Panc1 (cell line): ENCODE results near the gene XYLT1. TPM values are rescaled to one million over a fixed set of nuclear protein-coding genes. Genes with fewer than 3 reads are reported as not detected.

Experiments used
- ATAC-seq: fragments of 200-7000 bp; cut with Tn5 transposase; 2 replicates; pipeline ENCODE4 v1.9.1; 2020; ENCODE audit warnings: mild to moderate bottlenecking, moderate library complexity
- BruUV-seq: library from RNA; stranded (reverse); fragments of 400-500 nt; replicated peaks from 2 replicates; lab custom pipeline; 2021; lab: Mats Ljungman, UMichigan
- CTCF ChIA-PET: fragments of 300-600 bp; sonication (Branson Sonifier 250); formaldehyde crosslinking; loops from one replicate; lab custom pipeline; 2022; ENCODE audit warnings: antibody characterized with exemption; lab: Charles Lee
- POLR2A ChIA-PET: fragments of 300-600 bp; sonication (Branson Sonifier 250); formaldehyde crosslinking; loops from one replicate; lab custom pipeline; 2022; ENCODE audit warnings: antibody characterized with exemption; lab: Charles Lee
- DNase-seq: peaks from one replicate; pipeline ENCODE4 v3.0.0-alpha.2; 2010; ENCODE audit warnings: low read depth, low spot score
- H3K27ac ChIP-seq: 2 replicates; pipeline ENCODE4 v1.5.1; 2011; ENCODE audit warnings: mild to moderate bottlenecking, low read length, inconsistent platforms
- H3K27me3 ChIP-seq: fragments of 200-500 bp; sonication (Bioruptor generic); 2 replicates; pipeline ENCODE4 v1.6.0; 2014; ENCODE audit warnings: low read length, inconsistent platforms; ENCODE audit not compliant: control insufficient read depth, insufficient read depth
- H3K36me3 ChIP-seq: fragments of 200-500 bp; sonication (Bioruptor generic); 2 replicates; pipeline ENCODE4 v1.5.1; 2014; ENCODE audit warnings: inconsistent platforms, mild to moderate bottlenecking, low read length, moderate library complexity; ENCODE audit not compliant: control insufficient read depth, insufficient read depth
- H3K4me1 ChIP-seq: 2 replicates; pipeline ENCODE4 v1.5.1; 2011; ENCODE audit warnings: inconsistent platforms, mild to moderate bottlenecking, low read length, moderate library complexity; ENCODE audit not compliant: control insufficient read depth, insufficient read depth
- H3K4me3 ChIP-seq, 2 experiments: 2 replicates each; pipeline ENCODE4 v1.5.1; 2011 to 2012; ENCODE audit warnings: low read depth in 2 of 2, low read length in 2 of 2, mild to moderate bottlenecking in 2 of 2, inconsistent platforms in 1 of 2, moderate library complexity in 1 of 2
- H3K9me3 ChIP-seq: fragments of 200-500 bp; sonication (Bioruptor generic); 2 replicates; pipeline ENCODE4 v1.5.1; 2014; ENCODE audit warnings: low read depth, mild to moderate bottlenecking, inconsistent platforms, low read length, moderate library complexity; ENCODE audit not compliant: control insufficient read depth, insufficient read depth
- POLR2AphosphoS5 ChIP-seq: IDR thresholded peaks from 2 replicates; pipeline ENCODE4 v1.6.1; 2012; ENCODE audit warnings: mild to moderate bottlenecking, low read depth, low read length, moderate library complexity
- SIN3A ChIP-seq: IDR thresholded peaks from 2 replicates; pipeline ENCODE4 v1.6.1; 2012; ENCODE audit warnings: low read depth, mild to moderate bottlenecking, low read length, moderate library complexity, borderline replicate concordance; ENCODE audit not compliant: insufficient read depth
- TCF7L2 ChIP-seq: IDR thresholded peaks from 2 replicates; pipeline ENCODE4 v1.6.1; 2011; ENCODE audit warnings: mild to moderate bottlenecking, low read depth, low read length, inconsistent platforms
- in situ Hi-C: cut with HindIII; loops from 2 replicates; pipeline ENCODE4 v1.10.0; 2016; ENCODE audit warnings: low sequenced_read_pairs, low pct_unique_long_range_greater_than_20kb
- intact Hi-C: fragments of 100-400 bp; cut with micrococcal nuclease; formaldehyde crosslinking; loops from one replicate; pipeline ENCODE4 v1.10.0; 2022; ENCODE audit not compliant: unreplicated experiment
- total RNA-seq: library from RNA; stranded (reverse); gene quantifications from one replicate; pipeline ENCODE4 v1.2.1, GENCODE V29; 2021; ENCODE audit not compliant: unreplicated experiment
- TF ChIP-seq, protein P1 (sequence below), 2 experiments: IDR thresholded peaks; 2 replicates each; pipeline ENCODE4 v1.6.1; 2011 to 2012; ENCODE audit warnings: low read depth in 2 of 2, control low read depth in 1 of 2, low read length in 1 of 2, mild to moderate bottlenecking in 1 of 2, moderate library complexity in 1 of 2; ENCODE audit not compliant: insufficient read depth in 1 of 2
- TF ChIP-seq, protein P2 (sequence below): fragments of 450-650 bp; IDR thresholded peaks from 2 replicates; pipeline ENCODE4 v1.5.1; 2017; ENCODE audit warnings: mild to moderate bottlenecking

XYLT1 gene
- total RNA-seq, 1 experiment from 2014 or later, result 0.62 TPM

DNA sequence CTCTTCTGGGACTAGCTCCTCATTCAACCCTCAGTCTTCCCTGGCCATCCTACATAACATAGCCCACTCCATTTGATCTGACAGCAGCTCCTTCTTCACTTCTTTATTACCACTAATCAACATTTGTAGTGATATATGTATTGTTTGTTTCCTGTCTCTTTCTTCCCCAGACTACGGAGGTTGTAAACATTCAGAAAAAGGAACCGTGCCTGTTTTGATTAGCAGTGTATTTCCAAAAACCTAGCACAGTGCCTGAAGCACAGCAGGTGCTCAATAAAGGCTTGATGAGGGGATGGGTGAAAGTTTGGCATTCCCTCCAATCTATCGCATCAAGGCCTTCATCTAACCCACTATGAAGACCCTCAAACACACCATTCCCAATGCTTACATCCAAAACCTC, 150.8 kb downstream of the XYLT1 start:
- Histone ChIP-seq H3K4me1 (no peaks in the 10 kb centered on the region), H3K9me3 (no peaks in the 10 kb centered on the region), H3K36me3 (no peaks in the 10 kb centered on the region), H3K27me3 (peaks cover 6% of the 10 kb centered on the region; the same call in 1 of the 2 replicates), H3K27ac (no peak overlapping the region), H3K4me3 (no peak overlapping the region)
- POLR2A ChIA-PET, result no interaction called here
- TF ChIP-seq TCF7L2, result no peak
- no peak for TF ChIP-seq SIN3A
- TF ChIP-seq, protein P1, sequence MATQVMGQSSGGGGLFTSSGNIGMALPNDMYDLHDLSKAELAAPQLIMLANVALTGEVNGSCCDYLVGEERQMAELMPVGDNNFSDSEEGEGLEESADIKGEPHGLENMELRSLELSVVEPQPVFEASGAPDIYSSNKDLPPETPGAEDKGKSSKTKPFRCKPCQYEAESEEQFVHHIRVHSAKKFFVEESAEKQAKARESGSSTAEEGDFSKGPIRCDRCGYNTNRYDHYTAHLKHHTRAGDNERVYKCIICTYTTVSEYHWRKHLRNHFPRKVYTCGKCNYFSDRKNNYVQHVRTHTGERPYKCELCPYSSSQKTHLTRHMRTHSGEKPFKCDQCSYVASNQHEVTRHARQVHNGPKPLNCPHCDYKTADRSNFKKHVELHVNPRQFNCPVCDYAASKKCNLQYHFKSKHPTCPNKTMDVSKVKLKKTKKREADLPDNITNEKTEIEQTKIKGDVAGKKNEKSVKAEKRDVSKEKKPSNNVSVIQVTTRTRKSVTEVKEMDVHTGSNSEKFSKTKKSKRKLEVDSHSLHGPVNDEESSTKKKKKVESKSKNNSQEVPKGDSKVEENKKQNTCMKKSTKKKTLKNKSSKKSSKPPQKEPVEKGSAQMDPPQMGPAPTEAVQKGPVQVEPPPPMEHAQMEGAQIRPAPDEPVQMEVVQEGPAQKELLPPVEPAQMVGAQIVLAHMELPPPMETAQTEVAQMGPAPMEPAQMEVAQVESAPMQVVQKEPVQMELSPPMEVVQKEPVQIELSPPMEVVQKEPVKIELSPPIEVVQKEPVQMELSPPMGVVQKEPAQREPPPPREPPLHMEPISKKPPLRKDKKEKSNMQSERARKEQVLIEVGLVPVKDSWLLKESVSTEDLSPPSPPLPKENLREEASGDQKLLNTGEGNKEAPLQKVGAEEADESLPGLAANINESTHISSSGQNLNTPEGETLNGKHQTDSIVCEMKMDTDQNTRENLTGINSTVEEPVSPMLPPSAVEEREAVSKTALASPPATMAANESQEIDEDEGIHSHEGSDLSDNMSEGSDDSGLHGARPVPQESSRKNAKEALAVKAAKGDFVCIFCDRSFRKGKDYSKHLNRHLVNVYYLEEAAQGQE (IDR thresholded peaks at IDR 0.05; ENCODE audit: insufficient read depth in 1 of 2, low read depth in 2 of 2, low read length in 1 of 2), result no peak
- TF ChIP-seq, protein P2, sequence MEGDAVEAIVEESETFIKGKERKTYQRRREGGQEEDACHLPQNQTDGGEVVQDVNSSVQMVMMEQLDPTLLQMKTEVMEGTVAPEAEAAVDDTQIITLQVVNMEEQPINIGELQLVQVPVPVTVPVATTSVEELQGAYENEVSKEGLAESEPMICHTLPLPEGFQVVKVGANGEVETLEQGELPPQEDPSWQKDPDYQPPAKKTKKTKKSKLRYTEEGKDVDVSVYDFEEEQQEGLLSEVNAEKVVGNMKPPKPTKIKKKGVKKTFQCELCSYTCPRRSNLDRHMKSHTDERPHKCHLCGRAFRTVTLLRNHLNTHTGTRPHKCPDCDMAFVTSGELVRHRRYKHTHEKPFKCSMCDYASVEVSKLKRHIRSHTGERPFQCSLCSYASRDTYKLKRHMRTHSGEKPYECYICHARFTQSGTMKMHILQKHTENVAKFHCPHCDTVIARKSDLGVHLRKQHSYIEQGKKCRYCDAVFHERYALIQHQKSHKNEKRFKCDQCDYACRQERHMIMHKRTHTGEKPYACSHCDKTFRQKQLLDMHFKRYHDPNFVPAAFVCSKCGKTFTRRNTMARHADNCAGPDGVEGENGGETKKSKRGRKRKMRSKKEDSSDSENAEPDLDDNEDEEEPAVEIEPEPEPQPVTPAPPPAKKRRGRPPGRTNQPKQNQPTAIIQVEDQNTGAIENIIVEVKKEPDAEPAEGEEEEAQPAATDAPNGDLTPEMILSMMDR, result no peak
- no peak for TF ChIP-seq POLR2AphosphoS5
- ATAC-seq (no peak), DNase-seq (no peak)
- intact Hi-C loops (no loop called here), in situ Hi-C loops (no loop called here)
- BruUV-seq, result no TSS peak
- CTCF ChIA-PET, result no interaction called here

DNA sequence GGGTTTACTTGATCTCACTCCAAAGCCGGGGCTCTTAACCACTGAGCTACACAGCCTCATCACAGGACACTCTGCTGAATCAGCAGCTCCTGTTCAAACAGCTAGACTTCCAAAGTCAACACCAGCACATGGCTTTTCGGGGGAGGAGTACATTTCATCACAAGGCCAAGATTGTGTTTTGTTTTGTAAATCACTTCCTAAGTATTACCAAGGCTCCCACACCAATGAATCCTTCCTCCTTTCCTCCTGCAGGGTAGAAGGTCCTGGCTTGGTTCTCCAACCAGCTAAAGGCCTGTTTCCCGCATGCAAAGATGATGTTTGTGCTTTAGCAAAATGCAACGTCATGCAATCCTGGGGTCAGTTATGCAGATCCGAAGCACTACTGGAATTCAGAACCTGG, 152.5 kb downstream of the XYLT1 start:
- H3K9me3 ChIP-seq, result no peaks in the 10 kb centered on the region
- POLR2A ChIA-PET, result no interaction called here
- H3K4me1 ChIP-seq, result no peaks in the 10 kb centered on the region
- TF ChIP-seq, protein P2, result no peak
- no peak for TF ChIP-seq TCF7L2
- TF ChIP-seq SIN3A, result no peak
- TF ChIP-seq, protein P1 (IDR thresholded peaks at IDR 0.05; ENCODE audit: insufficient read depth in 1 of 2, low read depth in 2 of 2, low read length in 1 of 2), result no peak
- intact Hi-C loops (no loop called here), in situ Hi-C loops (no loop called here)
- CTCF ChIA-PET, result no interaction called here
- ATAC-seq, result no peak
- no peaks in the 10 kb centered on the region for H3K36me3 ChIP-seq
- no peak for DNase-seq
- BruUV-seq, result no TSS peak
- no peak overlapping the region for H3K27ac ChIP-seq
- no peaks in the 10 kb centered on the region for H3K27me3 ChIP-seq
- H3K4me3 ChIP-seq, result no peak overlapping the region
